ENCODE results near the gene LGALS7.

DNA sequence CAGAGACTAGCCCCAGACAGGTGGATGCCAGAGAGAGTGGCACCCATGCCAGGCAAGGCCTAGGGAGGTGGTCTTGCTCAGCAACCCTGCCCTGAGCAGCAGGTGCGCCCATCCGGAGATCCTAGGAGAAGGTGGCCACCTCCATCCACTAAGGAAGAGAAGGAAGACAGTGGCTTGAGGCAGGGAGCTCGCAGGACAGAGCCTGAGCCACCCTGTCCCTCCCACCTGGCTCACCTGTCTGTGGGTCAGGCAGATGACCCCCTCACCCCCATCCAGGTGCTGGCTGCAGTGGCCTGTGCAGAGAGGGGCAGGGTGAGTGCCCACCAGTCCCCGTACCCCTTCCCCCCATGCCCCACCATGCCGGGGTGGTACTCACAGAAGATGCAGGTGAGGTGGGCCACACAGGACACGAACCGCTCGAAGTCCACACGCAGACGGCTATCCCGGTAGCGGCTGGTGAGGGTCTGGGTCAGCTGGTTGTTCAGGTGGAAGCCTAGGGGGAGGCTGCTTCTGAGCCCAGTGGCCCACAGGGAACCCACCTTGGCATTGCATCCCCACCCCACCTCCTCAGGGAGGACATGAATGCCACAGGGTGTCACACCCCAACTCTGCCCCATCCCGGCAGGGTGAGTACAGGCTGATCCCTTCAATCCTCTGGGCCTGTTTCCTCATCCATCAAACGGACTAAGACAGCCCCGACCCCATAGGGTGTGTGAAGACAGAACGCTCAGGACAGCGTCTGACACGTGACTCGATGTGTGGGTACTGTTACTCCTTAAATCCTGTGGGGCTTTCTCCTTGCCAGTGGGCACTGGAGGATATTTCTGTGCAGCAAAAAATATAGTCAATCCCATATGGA lies 42.4 kb downstream of the LGALS7 start:
- TF ChIP-seq, protein P1, sequence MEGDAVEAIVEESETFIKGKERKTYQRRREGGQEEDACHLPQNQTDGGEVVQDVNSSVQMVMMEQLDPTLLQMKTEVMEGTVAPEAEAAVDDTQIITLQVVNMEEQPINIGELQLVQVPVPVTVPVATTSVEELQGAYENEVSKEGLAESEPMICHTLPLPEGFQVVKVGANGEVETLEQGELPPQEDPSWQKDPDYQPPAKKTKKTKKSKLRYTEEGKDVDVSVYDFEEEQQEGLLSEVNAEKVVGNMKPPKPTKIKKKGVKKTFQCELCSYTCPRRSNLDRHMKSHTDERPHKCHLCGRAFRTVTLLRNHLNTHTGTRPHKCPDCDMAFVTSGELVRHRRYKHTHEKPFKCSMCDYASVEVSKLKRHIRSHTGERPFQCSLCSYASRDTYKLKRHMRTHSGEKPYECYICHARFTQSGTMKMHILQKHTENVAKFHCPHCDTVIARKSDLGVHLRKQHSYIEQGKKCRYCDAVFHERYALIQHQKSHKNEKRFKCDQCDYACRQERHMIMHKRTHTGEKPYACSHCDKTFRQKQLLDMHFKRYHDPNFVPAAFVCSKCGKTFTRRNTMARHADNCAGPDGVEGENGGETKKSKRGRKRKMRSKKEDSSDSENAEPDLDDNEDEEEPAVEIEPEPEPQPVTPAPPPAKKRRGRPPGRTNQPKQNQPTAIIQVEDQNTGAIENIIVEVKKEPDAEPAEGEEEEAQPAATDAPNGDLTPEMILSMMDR (conservative IDR thresholded peaks at IDR 0.05): no peak
- no peak for TF ChIP-seq EZH2 (IDR thresholded peaks at IDR 0.05; ENCODE audit: low read depth)
